ENCODE results near the gene ARL11.

Gene ARL11

GRCh38 chr13:49681842-49682435 is 53.6 kb downstream of the ARL11 start:
- FAIRE-seq (no peak), DNase-seq (ENCODE audit: extremely low spot score, insufficient read length, low read depth) (no peak)
